ENCODE measurements around the gene FCSK.

FCSK gene

GRCh38 chr16:70480127-70481105, 26.0 kb downstream of the FCSK start:
- DNase-seq = no peak

- peak; percentile 58 for DNase-seq
Observed at GRCh38 chr16:70481929-70482536, 27.6 kb downstream of the FCSK start.

GRCh38 chr16:70482624-70483023, 28.2 kb downstream of the FCSK start:
- no peak for DNase-seq

GRCh38 chr16:70483426-70483825, 29.0 kb downstream of the FCSK start:
- DNase-seq = no peak

- no peak for DNase-seq
Observed at GRCh38 chr16:70484867-70485266, 30.5 kb downstream of the FCSK start.

GRCh38 chr16:70490261-70490660, 35.9 kb downstream of the FCSK start:
- no peak for DNase-seq

- DNase-seq = no peak
Observed at GRCh38 chr16:70493802-70494201, 39.4 kb downstream of the FCSK start.

- no peak for DNase-seq
Observed at GRCh38 chr16:70494202-70494770, 39.9 kb downstream of the FCSK start.

- DNase-seq = no peak
Observed at GRCh38 chr16:70494777-70495176, 40.4 kb downstream of the FCSK start.

GRCh38 chr16:70495425-70496182, 41.2 kb downstream of the FCSK start:
- no peak for DNase-seq

- DNase-seq = no peak
Observed at GRCh38 chr16:70496513-70496912, 42.1 kb downstream of the FCSK start.

- no peak for DNase-seq
Observed at GRCh38 chr16:70508752-70509151, 54.4 kb downstream of the FCSK start.

- no peak for DNase-seq
Observed at GRCh38 chr16:70510216-70510615, 55.8 kb downstream of the FCSK start.

- DNase-seq = no peak
Observed at GRCh38 chr16:70511833-70512232, 57.4 kb downstream of the FCSK start.

- DNase-seq = no peak
Observed at GRCh38 chr16:70512456-70512855, 58.1 kb downstream of the FCSK start.

GRCh38 chr16:70520612-70521297, 66.4 kb downstream of the FCSK start:
- DNase-seq = peak; percentile 70

- no peak for DNase-seq
Observed at GRCh38 chr16:70522216-70523075, 68.1 kb downstream of the FCSK start.

- DNase-seq = peak; percentile 86
Observed at GRCh38 chr16:70523076-70523742, 68.8 kb downstream of the FCSK start, which contains the start of gene COG4. Gene COG4, minus strand, starts transcription at chr16:70523554. Its CDS starts 11 bp downstream, at chr16:70523543.

GRCh38 chr16:70523743-70524398, 69.5 kb downstream of the FCSK start, which contains the start of gene SF3B3:
Gene SF3B3, plus strand, starts transcription at chr16:70523816. Its CDS starts 2,841 bp downstream, at chr16:70526657.
- DNase-seq = no peak

GRCh38 chr16:70524399-70524825, 70.0 kb downstream of the FCSK start:
- peak; percentile 17 for DNase-seq
